ENCODE results near the gene RHBDF1.

GRCh38 chr16:54237-54581 lies 18.2 kb downstream of the RHBDF1 start:
- TF ChIP-seq, protein P1, sequence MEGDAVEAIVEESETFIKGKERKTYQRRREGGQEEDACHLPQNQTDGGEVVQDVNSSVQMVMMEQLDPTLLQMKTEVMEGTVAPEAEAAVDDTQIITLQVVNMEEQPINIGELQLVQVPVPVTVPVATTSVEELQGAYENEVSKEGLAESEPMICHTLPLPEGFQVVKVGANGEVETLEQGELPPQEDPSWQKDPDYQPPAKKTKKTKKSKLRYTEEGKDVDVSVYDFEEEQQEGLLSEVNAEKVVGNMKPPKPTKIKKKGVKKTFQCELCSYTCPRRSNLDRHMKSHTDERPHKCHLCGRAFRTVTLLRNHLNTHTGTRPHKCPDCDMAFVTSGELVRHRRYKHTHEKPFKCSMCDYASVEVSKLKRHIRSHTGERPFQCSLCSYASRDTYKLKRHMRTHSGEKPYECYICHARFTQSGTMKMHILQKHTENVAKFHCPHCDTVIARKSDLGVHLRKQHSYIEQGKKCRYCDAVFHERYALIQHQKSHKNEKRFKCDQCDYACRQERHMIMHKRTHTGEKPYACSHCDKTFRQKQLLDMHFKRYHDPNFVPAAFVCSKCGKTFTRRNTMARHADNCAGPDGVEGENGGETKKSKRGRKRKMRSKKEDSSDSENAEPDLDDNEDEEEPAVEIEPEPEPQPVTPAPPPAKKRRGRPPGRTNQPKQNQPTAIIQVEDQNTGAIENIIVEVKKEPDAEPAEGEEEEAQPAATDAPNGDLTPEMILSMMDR (IDR thresholded peaks at IDR 0.05): no peak
- TF ChIP-seq POLR2A (IDR thresholded peaks at IDR 0.05): no peak
